H1 (cell line): ENCODE data around the gene CELF6.

Source experiments
- CTCF ChIP-seq, 3 experiments: IDR thresholded peaks; 1 replicate in 2 of 3; 2 replicates in 1 of 3; pipeline versions ENCODE4 v1.5.1 to v1.6.1; 2011; ENCODE audit warnings: low read length in 3 of 3, mild to moderate bottlenecking in 3 of 3, inconsistent platforms in 2 of 3, low read depth in 1 of 3, moderate library complexity in 1 of 3; ENCODE audit not compliant: insufficient read depth in 1 of 3; ENCODE audit errors: control extremely low read depth in 1 of 3
- EP300 ChIP-seq, 2 experiments: IDR thresholded peaks; 1 replicate in 1 of 2; 2 replicates in 1 of 2; pipeline ENCODE4 v1.6.1; 2011 to 2012; ENCODE audit warnings: low read depth in 2 of 2, low read length in 2 of 2, mild to moderate bottlenecking in 2 of 2, borderline replicate concordance in 1 of 2, inconsistent platforms in 1 of 2, moderate library complexity in 1 of 2
- SIN3A ChIP-seq, 2 experiments: IDR thresholded peaks in 1 of 2; conservative IDR thresholded peaks in 1 of 2; 2 replicates each; pipeline ENCODE4 v1.6.1; 2011 to 2012; ENCODE audit warnings: low read length in 2 of 2, improper control_type of control experiment in 1 of 2, low read depth in 1 of 2, mild to moderate bottlenecking in 1 of 2

GRCh38 chr15:72289597-72290325 is 30.2 kb downstream of the CELF6 start:
- no peak for TF ChIP-seq SIN3A (conservative IDR thresholded peaks at IDR 0.05 in 1 of 2, IDR thresholded peaks at IDR 0.05 in 1 of 2; ENCODE audit: low read depth in 1 of 2, low read length in 2 of 2)
- no peak for TF ChIP-seq CTCF (IDR thresholded peaks at IDR 0.05; ENCODE audit: control extremely low read depth in 1 of 3, insufficient read depth in 1 of 3, low read depth in 1 of 3, low read length in 3 of 3)
- TF ChIP-seq EP300 (IDR thresholded peaks at IDR 0.05; ENCODE audit: borderline replicate concordance in 1 of 2, low read depth in 2 of 2, low read length in 2 of 2), result no peak
